DMS53 (cell line): Measurements from ENCODE around the gene NDUFS1.
"Not testable (repeated sequence)": the region's sequence is repeated elsewhere in the genome, so short reads cannot be mapped to it uniquely, and the experiment has no call there.

ENCODE experiments used
- DNase-seq: peaks from one replicate; lab custom pipeline; 2025; lab: John Stamatoyannopoulos, UW

Gene NDUFS1

GRCh38 chr2:206159346-206160124 lies at the start of gene NDUFS1, which contains the start of gene EEF1B2:
NDUFS1 (minus strand) TSS chr2:206159444; CDS start chr2:206153678, 5,766 bp downstream.
EEF1B2 (plus strand) TSS chr2:206159895; CDS start chr2:206159980, 85 bp downstream.
- peak; percentile 99 for DNase-seq

GRCh38 chr2:206208900-206209299 lies 49.7 kb upstream of the NDUFS1 start:
- peak; percentile 10 for DNase-seq

- DNase-seq = peak; percentile 7
Measured at GRCh38 chr2:206207316-206207715, 48.1 kb upstream of the NDUFS1 start.

- DNase-seq = no peak
Measured at GRCh38 chr2:206204710-206205109, 45.5 kb upstream of the NDUFS1 start.

- DNase-seq = no peak
Measured at GRCh38 chr2:206203331-206203730, 44.1 kb upstream of the NDUFS1 start.

GRCh38 chr2:206202446-206202845 lies 43.2 kb upstream of the NDUFS1 start:
- DNase-seq = peak; percentile 4

GRCh38 chr2:206201075-206201848 lies 42.0 kb upstream of the NDUFS1 start:
- peak; percentile 11 for DNase-seq

GRCh38 chr2:206198677-206199076 lies 39.4 kb upstream of the NDUFS1 start:
- DNase-seq = no peak

GRCh38 chr2:206193671-206194357 lies 34.6 kb upstream of the NDUFS1 start:
- DNase-seq = no peak

GRCh38 chr2:206192157-206192556 lies 32.9 kb upstream of the NDUFS1 start:
- DNase-seq = no peak

GRCh38 chr2:206190689-206191088 lies 31.4 kb upstream of the NDUFS1 start:
- DNase-seq = no peak

- no peak for DNase-seq
Measured at GRCh38 chr2:206190111-206190510, 30.9 kb upstream of the NDUFS1 start.

- no peak for DNase-seq
Measured at GRCh38 chr2:206189691-206190090, 30.4 kb upstream of the NDUFS1 start.

GRCh38 chr2:206181526-206181925 lies 22.3 kb upstream of the NDUFS1 start:
- not testable (repeated sequence) for DNase-seq

GRCh38 chr2:206176901-206177300 lies 17.7 kb upstream of the NDUFS1 start:
- DNase-seq = no peak

GRCh38 chr2:206176121-206176520 lies 16.9 kb upstream of the NDUFS1 start:
- DNase-seq = no peak

GRCh38 chr2:206173147-206173546 lies 13.9 kb upstream of the NDUFS1 start:
- peak; percentile 12 for DNase-seq

- DNase-seq = not testable (repeated sequence)
Measured at GRCh38 chr2:206171624-206172397, 12.6 kb upstream of the NDUFS1 start.

GRCh38 chr2:206168230-206168629 lies 9.0 kb upstream of the NDUFS1 start:
- not testable (repeated sequence) for DNase-seq

- DNase-seq = peak; percentile 55
Measured at GRCh38 chr2:206164261-206164862, 5.1 kb upstream of the NDUFS1 start.

GRCh38 chr2:206163251-206163880 lies 4.1 kb upstream of the NDUFS1 start:
- peak; percentile 28 for DNase-seq
